SK-N-SH (cell line): ENCODE data around the gene CD300A. TPM values are rescaled to one million over a fixed set of nuclear protein-coding genes. Genes with fewer than 3 reads are reported as not detected.

ENCODE experiments used
- CTCF ChIA-PET: fragments of 300-600, 350-600 bp; formaldehyde crosslinking; extraction: SDS; loops from one replicate; lab custom pipeline; 2021; lab: Yijun Ruan, JAX
- POLR2A ChIA-PET: fragments of 350-600 bp; sonication (Branson Sonifier 250); formaldehyde crosslinking; extraction: SDS; loops from one replicate; lab custom pipeline; 2020; ENCODE audit warnings: antibody characterized with exemption, inconsistent platforms; lab: Yijun Ruan, JAX
- DNase-seq: peaks from one replicate; pipeline ENCODE4 v3.0.0; 2012
- H2AFZ ChIP-seq: fragments of 200-600 bp; sonication (generic); 2 replicates; pipeline ENCODE4 v1.8.1; 2016; ENCODE audit warnings: antibody characterized with exemption, mild to moderate bottlenecking, low read depth
- H3F3A ChIP-seq: fragments of 200-600 bp; sonication (generic); replicated peaks from 2 replicates; pipeline ENCODE3; 2016; ENCODE audit warnings: antibody characterized with exemption, mild to moderate bottlenecking; ENCODE audit not compliant: insufficient read depth
- H3K27ac ChIP-seq, 2 experiments: fragments of 200-500 bp in 1 of 2; fragments of 200-600 bp in 1 of 2; sonication (Bioruptor generic) in 1 of 2; sonication (generic), shearing (Covaris generic) in 1 of 2; 2 replicates each; pipeline versions ENCODE4 v1.5.1 to v1.6.1; 2014 to 2016; ENCODE audit warnings: low read depth in 2 of 2, inconsistent platforms in 1 of 2, low read length in 1 of 2, mild to moderate bottlenecking in 1 of 2, mixed read lengths in 1 of 2
- H3K27me3 ChIP-seq: fragments of 200-600 bp; sonication (generic), shearing (Covaris generic); 2 replicates; pipeline ENCODE4 v1.6.1; 2016; ENCODE audit warnings: mixed run types; ENCODE audit not compliant: insufficient read depth
- H3K36me3 ChIP-seq, 2 experiments: fragments of 200-500 bp in 1 of 2; fragments of 200-600 bp in 1 of 2; sonication (Bioruptor generic) in 1 of 2; sonication (generic) in 1 of 2; replicated peaks in 1 of 2; 2 replicates each; pipeline versions ENCODE3 to v1.5.1; 2014 to 2016; ENCODE audit warnings: low read length in 1 of 2, mild to moderate bottlenecking in 1 of 2; ENCODE audit not compliant: insufficient read depth in 2 of 2, control insufficient read depth in 1 of 2
- H3K4me1 ChIP-seq, 2 experiments: fragments of 200-500 bp in 1 of 2; fragments of 200-600 bp in 1 of 2; sonication (Bioruptor generic) in 1 of 2; sonication (generic), shearing (Covaris generic) in 1 of 2; 2 replicates each; pipeline versions ENCODE4 v1.5.1 to v1.6.1; 2014 to 2016; ENCODE audit warnings: low read depth in 1 of 2, low read length in 1 of 2, mixed run types in 1 of 2; ENCODE audit not compliant: insufficient read depth in 2 of 2, control insufficient read depth in 1 of 2
- H3K4me2 ChIP-seq: fragments of 200-600 bp; sonication (generic), shearing (Covaris generic); 2 replicates; pipeline ENCODE4 v1.6.1; 2017; ENCODE audit warnings: mixed run types
- H3K4me3 ChIP-seq, 2 experiments: fragments of 200-500 bp in 1 of 2; fragments of 200-600 bp in 1 of 2; sonication (Bioruptor generic) in 1 of 2; sonication (generic), shearing (Covaris generic) in 1 of 2; 2 replicates each; pipeline versions ENCODE4 v1.5.1 to v1.8.1; 2014 to 2016; ENCODE audit warnings: low read depth in 2 of 2, inconsistent platforms in 1 of 2, low read length in 1 of 2, mild to moderate bottlenecking in 1 of 2, mixed read lengths in 1 of 2, moderate library complexity in 1 of 2
- H3K79me2 ChIP-seq: fragments of 200-600 bp; sonication (generic); 2 replicates; pipeline ENCODE4 v1.8.1; 2017; ENCODE audit warnings: mild to moderate bottlenecking; ENCODE audit not compliant: insufficient read depth
- H3K9ac ChIP-seq: fragments of 200-600 bp; sonication (generic); 2 replicates; pipeline ENCODE4 v1.6.1; 2017; ENCODE audit warnings: mixed run types
- H3K9me2 ChIP-seq: fragments of 200-600 bp; sonication (generic); 2 replicates; pipeline ENCODE4 v1.6.1; 2017; ENCODE audit warnings: mixed run types
- H3K9me3 ChIP-seq: fragments of 200-600 bp; sonication (generic); 2 replicates; pipeline ENCODE4 v1.6.1; 2017; ENCODE audit warnings: mixed run types, mild to moderate bottlenecking, moderate library complexity
- H4K20me1 ChIP-seq: fragments of 200-600 bp; sonication (generic); 2 replicates; pipeline ENCODE4 v1.6.1; 2017; ENCODE audit warnings: mild to moderate bottlenecking, mixed run types; ENCODE audit not compliant: insufficient read depth
- ELF1 ChIP-seq: IDR thresholded peaks from 2 replicates; pipeline ENCODE4 v1.4.0; 2012
- EZH2phosphoT487 ChIP-seq: fragments of 200-600 bp; sonication (generic); IDR thresholded peaks from 2 replicates; pipeline ENCODE4 v1.6.1; 2017; ENCODE audit warnings: low read depth, mixed run types, mild to moderate bottlenecking, antibody characterized with exemption, moderate library complexity, borderline replicate concordance
- GATA2 ChIP-seq: sonication (generic); formaldehyde crosslinking; IDR thresholded peaks from 2 replicates; pipeline ENCODE4 v1.5.0; 2020; ENCODE audit warnings: mild to moderate bottlenecking, missing genetic modification reagents
- MEF2A ChIP-seq: IDR thresholded peaks from 2 replicates; pipeline ENCODE4 v1.4.0; 2012; ENCODE audit warnings: low read depth, borderline replicate concordance
- MXI1 ChIP-seq: IDR thresholded peaks from 2 replicates; pipeline ENCODE4 v1.6.1; 2012; ENCODE audit warnings: mild to moderate bottlenecking, low read depth, low read length, improper control_type of control experiment
- NRF1 ChIP-seq: IDR thresholded peaks from 2 replicates; pipeline ENCODE4 v1.6.1; 2012; ENCODE audit warnings: low read depth, mild to moderate bottlenecking, low read length
- RAD21 ChIP-seq: IDR thresholded peaks from 2 replicates; pipeline ENCODE4 v1.6.1; 2012; ENCODE audit warnings: mild to moderate bottlenecking, low read length
- RCOR1 ChIP-seq: fragments of 150-350 bp; IDR thresholded peaks from 2 replicates; pipeline ENCODE4 v1.6.1; 2017; ENCODE audit warnings: antibody characterized with exemption, low read length
- SMC3 ChIP-seq: IDR thresholded peaks from 2 replicates; pipeline ENCODE4 v1.6.1; 2012; ENCODE audit warnings: low read depth, low read length, improper control_type of control experiment
- TAF1 ChIP-seq: IDR thresholded peaks from 2 replicates; pipeline ENCODE4 v1.6.1; 2012; ENCODE audit warnings: low read depth, mild to moderate bottlenecking, low read length, moderate library complexity, borderline replicate concordance
- TCF12 ChIP-seq: IDR thresholded peaks from 2 replicates; pipeline ENCODE4 v1.4.0; 2012
- TEAD4 ChIP-seq: IDR thresholded peaks from 2 replicates; pipeline ENCODE4 v1.4.0; 2012; ENCODE audit warnings: mild to moderate bottlenecking, borderline replicate concordance; ENCODE audit not compliant: insufficient read depth
- YY1 ChIP-seq: IDR thresholded peaks from 2 replicates; pipeline ENCODE4 v1.4.0; 2012; ENCODE audit warnings: low read depth, mild to moderate bottlenecking
- WGBS: methylation state at CpG from one replicate; pipeline ENCODE4 v1.1.6; 2017; ENCODE audit warnings: low lambda C conversion rate; 5-methylcytosine and 5-hydroxymethylcytosine counted together
- polyA plus RNA-seq, 3 experiments: library from polyadenylated mRNA; depleted of rRNA; stranded (reverse); fragments of >200 nt; gene quantifications; 2 replicates each; pipeline ENCODE4 v1.2.3, GENCODE V29; 2012
- TF ChIP-seq, protein P1 (sequence below): fragments of 200-600 bp; sonication (generic); IDR thresholded peaks from 2 replicates; pipeline ENCODE4 v1.6.1; 2017; ENCODE audit warnings: antibody characterized with exemption, mild to moderate bottlenecking, moderate library complexity
- TF ChIP-seq, protein P2 (sequence below): fragments of 150-350 bp; IDR thresholded peaks from 2 replicates; pipeline ENCODE4 v1.6.1; 2016; ENCODE audit warnings: mild to moderate bottlenecking, low read depth, low read length
- TF ChIP-seq, protein P3 (sequence below): IDR thresholded peaks from 2 replicates; pipeline ENCODE4; 2012

Gene CD300A
- polyA plus RNA-seq, 1 of the 3 experiments (the other 2 are of a cell fraction): not detected

DNA sequence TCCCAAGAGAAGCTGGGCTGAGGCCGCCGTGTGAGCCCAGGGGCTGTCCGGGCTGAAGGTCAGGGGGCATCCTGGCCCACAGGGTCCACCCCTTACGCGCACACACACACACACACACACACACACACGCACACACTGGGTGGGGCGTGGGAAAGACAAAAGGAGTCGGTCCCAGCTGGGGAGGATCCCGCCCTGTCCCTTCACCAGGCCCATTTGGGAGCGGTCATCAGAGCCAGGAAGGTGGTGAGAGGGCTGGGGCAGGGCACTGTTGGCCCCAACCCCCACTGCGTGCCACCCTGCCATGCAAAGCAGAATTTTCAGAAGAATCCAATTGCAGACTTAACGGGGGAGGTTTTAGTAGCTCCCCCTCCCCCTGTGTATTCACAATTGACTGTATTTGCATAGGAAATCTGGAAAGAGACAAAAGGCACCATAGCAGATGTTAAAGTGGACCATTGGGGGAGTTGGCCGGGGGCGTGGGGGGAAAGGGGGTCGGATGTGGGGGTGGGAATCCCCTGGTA is 11.3 kb upstream of the CD300A start:
- Histone ChIP-seq H3K9me3 (no peaks in the 10 kb centered on the region), H3K4me1 (peaks cover 0 to 20% of the 10 kb centered on the region in 2 experiments; a peak in 2 of 4 replicates), H3K79me2 (no peaks in the 10 kb centered on the region), H3K4me3 (no peak overlapping the region), H3K36me3 (no peaks in the 10 kb centered on the region), H4K20me1 (no peaks in the 10 kb centered on the region), H3F3A (no peaks in the 10 kb centered on the region), H3K27ac (no peak overlapping the region), H3K27me3 (no peaks in the 10 kb centered on the region), H2AFZ (no peak overlapping the region)
- WGBS: 59% methylated on average over 15 of the region's 15 CpGs
- POLR2A ChIA-PET: interaction anchor here (0.5 to 1.7 kb wide), 5 partner anchors 10 to 76 kb away, joined by 3 to 8 read pairs (median 3); no protein-coding TSS in a partner anchor
- no peak for DNase-seq
- no peak for TF ChIP-seq TEAD4
- no peak for TF ChIP-seq MEF2A
- no peak for TF ChIP-seq NRF1
- no peak for TF ChIP-seq ELF1
- no peak for TF ChIP-seq RCOR1
- TF ChIP-seq, all 33 proteins: peak for 0
- no peak overlapping the region for H3K9ac ChIP-seq
- no peaks in the 10 kb centered on the region for H3K9me2 ChIP-seq
- no peak overlapping the region for H3K4me2 ChIP-seq
- CTCF ChIA-PET: interaction anchor here (1.0 to 8.3 kb wide), 13 partner anchors 11 to 241 kb away, joined by 3 to 122 read pairs (median 6); partner anchors contain the start of genes BTBD17 and TTYH2

DNA sequence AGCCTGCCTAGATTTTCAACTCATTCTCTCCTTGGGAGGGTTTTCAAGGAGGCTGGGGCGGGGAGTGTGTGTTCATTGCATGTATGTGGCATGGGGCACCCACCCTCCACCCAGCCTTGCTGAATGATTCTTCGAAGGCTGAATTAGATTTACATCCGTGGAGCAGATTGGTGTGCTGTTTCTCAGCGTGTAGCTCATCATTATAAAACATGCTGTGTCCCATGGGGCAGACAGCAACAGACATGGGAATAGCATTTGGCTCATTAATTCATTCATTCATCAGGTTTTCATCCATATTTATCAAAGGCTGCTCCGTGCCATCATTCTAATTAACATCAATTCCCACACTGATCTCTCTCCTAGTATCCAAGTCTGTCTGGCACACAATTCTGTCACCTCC is 10.6 kb upstream of the CD300A start:
- H2AFZ ChIP-seq: no peak overlapping the region
- no peaks in the 10 kb centered on the region for H4K20me1 ChIP-seq
- no peak overlapping the region for H3K27ac ChIP-seq
- no peak for TF ChIP-seq RAD21
- ChIA-PET POLR2A (no interaction called here), CTCF (interaction anchor here (1.0 to 8.3 kb wide), 9 partner anchors 12 to 158 kb away, joined by 3 to 122 read pairs (median 24); partner anchors contain the start of gene BTBD17)
- H3K4me1 ChIP-seq: peaks cover 0 to 20% of the 10 kb centered on the region in 2 experiments; a peak in 2 of 4 replicates
- H3K4me3 ChIP-seq: no peak overlapping the region
- no peaks in the 10 kb centered on the region for H3K27me3 ChIP-seq
- H3K9me3 ChIP-seq: no peaks in the 10 kb centered on the region
- no peak overlapping the region for H3K4me2 ChIP-seq
- WGBS: 46% methylated on average over 5 of the region's 5 CpGs
- no peaks in the 10 kb centered on the region for H3F3A ChIP-seq
- no peaks in the 10 kb centered on the region for H3K9me2 ChIP-seq
- DNase-seq: no peak
- H3K79me2 ChIP-seq: no peaks in the 10 kb centered on the region
- H3K36me3 ChIP-seq: no peaks in the 10 kb centered on the region
- H3K9ac ChIP-seq: no peak overlapping the region

DNA sequence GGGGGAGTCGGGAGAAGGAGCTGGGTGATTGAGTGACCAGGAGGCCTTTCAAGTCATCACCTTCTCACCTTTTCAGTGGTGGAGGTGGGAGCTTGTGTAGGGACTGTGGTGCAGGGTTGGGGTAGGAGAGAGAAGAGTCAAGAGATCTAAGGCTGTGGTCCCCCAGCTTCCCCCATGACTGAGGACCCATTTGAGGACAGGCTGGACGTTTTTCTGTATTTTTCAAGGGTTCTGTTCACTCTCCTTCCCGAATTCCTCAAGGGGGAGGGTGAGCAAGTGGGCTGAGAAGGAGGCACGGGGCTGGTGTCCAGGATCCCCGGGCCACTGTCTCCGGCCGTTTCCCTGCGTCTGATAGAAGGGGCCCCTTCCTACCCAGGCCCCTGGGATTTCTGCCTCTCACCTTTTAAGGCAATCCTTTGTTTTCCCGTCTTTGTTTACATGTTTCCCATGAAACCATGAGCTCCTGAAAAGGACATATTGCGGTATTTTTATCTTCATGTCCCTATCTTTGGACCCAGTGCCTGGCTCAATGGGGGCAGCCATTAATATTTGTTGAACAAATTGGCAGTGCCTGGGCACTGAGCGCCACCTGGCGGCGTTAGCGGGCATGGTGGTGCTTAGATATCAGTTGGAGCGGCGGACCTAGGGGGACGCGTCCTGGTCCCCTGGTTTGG is 9.2 kb upstream of the CD300A start:
- CTCF ChIA-PET: interaction anchor here (0.6 to 8.3 kb wide), 68 partner anchors 9 to 563 kb away, joined by 3 to 122 read pairs (median 5); partner anchors contain the start of genes BTBD17, CD300A, GPRC5C and RPL38
- Histone ChIP-seq H3F3A (no peaks in the 10 kb centered on the region), H4K20me1 (no peaks in the 10 kb centered on the region), H3K4me3 (peak overlapping the region in 1 of 2 experiments; percentile 56; a peak in 1 of 4 replicates), H3K9ac (no peak overlapping the region), H3K9me2 (no peaks in the 10 kb centered on the region), H2AFZ (peak overlapping the region; percentile 73; the same call in 1 of the 2 replicates), H3K9me3 (no peaks in the 10 kb centered on the region), H3K79me2 (no peaks in the 10 kb centered on the region), H3K4me1 (peaks cover 0 to 19% of the 10 kb centered on the region in 2 experiments; a peak in 2 of 4 replicates), H3K27ac (no peak overlapping the region), H3K27me3 (no peaks in the 10 kb centered on the region), H3K4me2 (no peak overlapping the region), H3K36me3 (no peaks in the 10 kb centered on the region)
- POLR2A ChIA-PET: interaction anchor here (0.9 kb wide), 1 partner anchor 77 kb away, joined by 3 read pairs; no protein-coding TSS in a partner anchor
- DNase-seq: peak; percentile 89
- 23% methylated on average over 18 of the region's 18 CpGs for WGBS
- TF ChIP-seq GATA2 (CRISPR knock-in tag): 0 out of 2 replicates have a peak, but pooled peaks have one; percentile 7
- no peak for TF ChIP-seq TCF12
- TF ChIP-seq, protein P1, sequence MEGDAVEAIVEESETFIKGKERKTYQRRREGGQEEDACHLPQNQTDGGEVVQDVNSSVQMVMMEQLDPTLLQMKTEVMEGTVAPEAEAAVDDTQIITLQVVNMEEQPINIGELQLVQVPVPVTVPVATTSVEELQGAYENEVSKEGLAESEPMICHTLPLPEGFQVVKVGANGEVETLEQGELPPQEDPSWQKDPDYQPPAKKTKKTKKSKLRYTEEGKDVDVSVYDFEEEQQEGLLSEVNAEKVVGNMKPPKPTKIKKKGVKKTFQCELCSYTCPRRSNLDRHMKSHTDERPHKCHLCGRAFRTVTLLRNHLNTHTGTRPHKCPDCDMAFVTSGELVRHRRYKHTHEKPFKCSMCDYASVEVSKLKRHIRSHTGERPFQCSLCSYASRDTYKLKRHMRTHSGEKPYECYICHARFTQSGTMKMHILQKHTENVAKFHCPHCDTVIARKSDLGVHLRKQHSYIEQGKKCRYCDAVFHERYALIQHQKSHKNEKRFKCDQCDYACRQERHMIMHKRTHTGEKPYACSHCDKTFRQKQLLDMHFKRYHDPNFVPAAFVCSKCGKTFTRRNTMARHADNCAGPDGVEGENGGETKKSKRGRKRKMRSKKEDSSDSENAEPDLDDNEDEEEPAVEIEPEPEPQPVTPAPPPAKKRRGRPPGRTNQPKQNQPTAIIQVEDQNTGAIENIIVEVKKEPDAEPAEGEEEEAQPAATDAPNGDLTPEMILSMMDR: peak; percentile 91
- no peak for TF ChIP-seq MEF2A
- TF ChIP-seq RAD21: peak; percentile 99
- TF ChIP-seq, protein P2, sequence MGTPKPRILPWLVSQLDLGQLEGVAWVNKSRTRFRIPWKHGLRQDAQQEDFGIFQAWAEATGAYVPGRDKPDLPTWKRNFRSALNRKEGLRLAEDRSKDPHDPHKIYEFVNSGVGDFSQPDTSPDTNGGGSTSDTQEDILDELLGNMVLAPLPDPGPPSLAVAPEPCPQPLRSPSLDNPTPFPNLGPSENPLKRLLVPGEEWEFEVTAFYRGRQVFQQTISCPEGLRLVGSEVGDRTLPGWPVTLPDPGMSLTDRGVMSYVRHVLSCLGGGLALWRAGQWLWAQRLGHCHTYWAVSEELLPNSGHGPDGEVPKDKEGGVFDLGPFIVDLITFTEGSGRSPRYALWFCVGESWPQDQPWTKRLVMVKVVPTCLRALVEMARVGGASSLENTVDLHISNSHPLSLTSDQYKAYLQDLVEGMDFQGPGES: no peak
- peak; percentile 77; the same call in 1 of the 2 replicates for TF ChIP-seq YY1
- TF ChIP-seq RCOR1: no peak; the same call in 1 of the 2 replicates
- TF ChIP-seq MXI1: no peak
- TF ChIP-seq, protein P3, sequence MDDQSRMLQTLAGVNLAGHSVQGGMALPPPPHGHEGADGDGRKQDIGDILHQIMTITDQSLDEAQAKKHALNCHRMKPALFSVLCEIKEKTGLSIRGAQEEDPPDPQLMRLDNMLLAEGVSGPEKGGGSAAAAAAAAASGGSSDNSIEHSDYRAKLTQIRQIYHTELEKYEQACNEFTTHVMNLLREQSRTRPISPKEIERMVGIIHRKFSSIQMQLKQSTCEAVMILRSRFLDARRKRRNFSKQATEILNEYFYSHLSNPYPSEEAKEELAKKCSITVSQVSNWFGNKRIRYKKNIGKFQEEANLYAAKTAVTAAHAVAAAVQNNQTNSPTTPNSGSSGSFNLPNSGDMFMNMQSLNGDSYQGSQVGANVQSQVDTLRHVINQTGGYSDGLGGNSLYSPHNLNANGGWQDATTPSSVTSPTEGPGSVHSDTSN: no peak
- peak; percentile 97 for TF ChIP-seq SMC3
- no peak for TF ChIP-seq EZH2phosphoT487
- no peak for TF ChIP-seq TAF1
